ENCODE results near the gene CMTM8.
"Not testable (repeated sequence)": the region's sequence is repeated elsewhere in the genome, so short reads cannot be mapped to it uniquely, and the experiment has no call there.

The CMTM8 gene

GRCh38 chr3:32238453-32239306 lies at the start of gene CMTM8:
TSS of gene CMTM8 (plus strand) at chr3:32238680. CDS start at chr3:32238973, 293 bp downstream.
- no peaks in the 10 kb centered on the region for H3K27me3 ChIP-seq (replicated peaks; ENCODE audit: control insufficient read depth, insufficient read depth, low read length)
- peak within 1 kb of the TSS; percentile 83 for H3K4me3 ChIP-seq (ENCODE audit: low read length)
- peaks cover 14% of the 10 kb centered on the region for H3K9me3 ChIP-seq (ENCODE audit: control insufficient read depth, low read length)
- no peaks in the 10 kb centered on the region for H3K36me3 ChIP-seq (ENCODE audit: control insufficient read depth, insufficient read depth, low read length, severe bottlenecking)
- peak within 1 kb of the TSS; percentile 71 for H3K9ac ChIP-seq (ENCODE audit: low read length)
- peaks cover 4% of the 10 kb centered on the region for H3K4me1 ChIP-seq (ENCODE audit: control insufficient read depth, insufficient read depth, low read length)
- DNase-seq (ENCODE audit: low read depth), result peak; percentile 72

GRCh38 chr3:32189693-32190092 lies 48.8 kb upstream of the CMTM8 start:
- H3K9ac ChIP-seq (ENCODE audit: low read length), result no peak overlapping the region
- no peaks in the 10 kb centered on the region for H3K36me3 ChIP-seq (ENCODE audit: control insufficient read depth, insufficient read depth, low read length, severe bottlenecking)
- H3K4me3 ChIP-seq (ENCODE audit: low read length), result no peak overlapping the region
- H3K4me1 ChIP-seq (ENCODE audit: control insufficient read depth, insufficient read depth, low read length), result no peaks in the 10 kb centered on the region
- H3K27me3 ChIP-seq (replicated peaks; ENCODE audit: control insufficient read depth, insufficient read depth, low read length), result peaks cover 6% of the 10 kb centered on the region
- H3K9me3 ChIP-seq (ENCODE audit: control insufficient read depth, low read length), result no peaks in the 10 kb centered on the region
- DNase-seq (ENCODE audit: low read depth), result no peak

- not testable (repeated sequence) for H3K4me3 ChIP-seq (ENCODE audit: low read length); H3K36me3 ChIP-seq (ENCODE audit: control insufficient read depth, insufficient read depth, low read length, severe bottlenecking); H3K9me3 ChIP-seq (ENCODE audit: control insufficient read depth, low read length)
Measured at GRCh38 chr3:32190556-32190955, 47.9 kb upstream of the CMTM8 start.

GRCh38 chr3:32193101-32193500 lies 45.4 kb upstream of the CMTM8 start:
- H3K36me3 ChIP-seq (ENCODE audit: control insufficient read depth, insufficient read depth, low read length, severe bottlenecking), result no peaks in the 10 kb centered on the region
- H3K4me3 ChIP-seq (ENCODE audit: low read length), result no peak overlapping the region
- H3K9me3 ChIP-seq (ENCODE audit: control insufficient read depth, low read length), result no peaks in the 10 kb centered on the region
- H3K27me3 ChIP-seq (replicated peaks; ENCODE audit: control insufficient read depth, insufficient read depth, low read length), result peaks cover 6% of the 10 kb centered on the region
- no peak overlapping the region for H3K9ac ChIP-seq (ENCODE audit: low read length)
- H3K4me1 ChIP-seq (ENCODE audit: control insufficient read depth, insufficient read depth, low read length), result no peaks in the 10 kb centered on the region
- no peak for DNase-seq (ENCODE audit: low read depth)

More at GRCh38 chr3:32190556-32190955, 47.9 kb upstream of the CMTM8 start:
- H3K27me3 ChIP-seq (replicated peaks; ENCODE audit: control insufficient read depth, insufficient read depth, low read length); H3K4me1 ChIP-seq (ENCODE audit: control insufficient read depth, insufficient read depth, low read length); DNase-seq (ENCODE audit: low read depth); H3K9ac ChIP-seq (ENCODE audit: low read length): not testable (repeated sequence)

- peaks cover 6% of the 10 kb centered on the region for H3K27me3 ChIP-seq (replicated peaks; ENCODE audit: control insufficient read depth, insufficient read depth, low read length)
- DNase-seq (ENCODE audit: low read depth), result no peak
- H3K36me3 ChIP-seq (ENCODE audit: control insufficient read depth, insufficient read depth, low read length, severe bottlenecking), result no peaks in the 10 kb centered on the region
- H3K9me3 ChIP-seq (ENCODE audit: control insufficient read depth, low read length), result no peaks in the 10 kb centered on the region
- H3K4me3 ChIP-seq (ENCODE audit: low read length), result no peak overlapping the region
- no peak overlapping the region for H3K9ac ChIP-seq (ENCODE audit: low read length)
- H3K4me1 ChIP-seq (ENCODE audit: control insufficient read depth, insufficient read depth, low read length), result peaks cover 6% of the 10 kb centered on the region
Measured at GRCh38 chr3:32194653-32195052, 43.8 kb upstream of the CMTM8 start.

GRCh38 chr3:32195995-32196540 lies 42.4 kb upstream of the CMTM8 start:
- Histone ChIP-seq H3K27me3 (replicated peaks; ENCODE audit: control insufficient read depth, insufficient read depth, low read length) (no peaks in the 10 kb centered on the region), H3K9me3 (ENCODE audit: control insufficient read depth, low read length) (no peaks in the 10 kb centered on the region), H3K36me3 (ENCODE audit: control insufficient read depth, insufficient read depth, low read length, severe bottlenecking) (no peaks in the 10 kb centered on the region), H3K9ac (ENCODE audit: low read length) (no peak overlapping the region), H3K4me1 (ENCODE audit: control insufficient read depth, insufficient read depth, low read length) (peaks cover 21% of the 10 kb centered on the region), H3K4me3 (ENCODE audit: low read length) (no peak overlapping the region)
- no peak for DNase-seq (ENCODE audit: low read depth)

- Histone ChIP-seq H3K9me3 (ENCODE audit: control insufficient read depth, low read length) (no peaks in the 10 kb centered on the region), H3K36me3 (ENCODE audit: control insufficient read depth, insufficient read depth, low read length, severe bottlenecking) (no peaks in the 10 kb centered on the region)
- no peak for DNase-seq (ENCODE audit: low read depth)
Measured at GRCh38 chr3:32197991-32198390, 40.5 kb upstream of the CMTM8 start.

GRCh38 chr3:32198714-32199113 lies 39.8 kb upstream of the CMTM8 start:
- no peak for DNase-seq (ENCODE audit: low read depth)
- H3K9ac ChIP-seq (ENCODE audit: low read length), result no peak overlapping the region

More at GRCh38 chr3:32197991-32198390, 40.5 kb upstream of the CMTM8 start:
- H3K4me3 ChIP-seq (ENCODE audit: low read length), result no peak overlapping the region
- no peak overlapping the region for H3K9ac ChIP-seq (ENCODE audit: low read length)
- H3K27me3 ChIP-seq (replicated peaks; ENCODE audit: control insufficient read depth, insufficient read depth, low read length), result no peaks in the 10 kb centered on the region
- peaks cover 40% of the 10 kb centered on the region for H3K4me1 ChIP-seq (ENCODE audit: control insufficient read depth, insufficient read depth, low read length)

GRCh38 chr3:32200490-32200889 lies 38.0 kb upstream of the CMTM8 start:
- Histone ChIP-seq H3K4me3 (ENCODE audit: low read length) (peak overlapping the region; percentile 26), H3K9me3 (ENCODE audit: control insufficient read depth, low read length) (no peaks in the 10 kb centered on the region), H3K4me1 (ENCODE audit: control insufficient read depth, insufficient read depth, low read length) (peaks cover 47% of the 10 kb centered on the region), H3K27me3 (replicated peaks; ENCODE audit: control insufficient read depth, insufficient read depth, low read length) (no peaks in the 10 kb centered on the region), H3K9ac (ENCODE audit: low read length) (peak overlapping the region; percentile 41), H3K36me3 (ENCODE audit: control insufficient read depth, insufficient read depth, low read length, severe bottlenecking) (no peaks in the 10 kb centered on the region)
- DNase-seq (ENCODE audit: low read depth), result no peak

More at GRCh38 chr3:32198714-32199113, 39.8 kb upstream of the CMTM8 start:
- Histone ChIP-seq H3K27me3 (replicated peaks; ENCODE audit: control insufficient read depth, insufficient read depth, low read length) (no peaks in the 10 kb centered on the region), H3K9me3 (ENCODE audit: control insufficient read depth, low read length) (no peaks in the 10 kb centered on the region), H3K4me1 (ENCODE audit: control insufficient read depth, insufficient read depth, low read length) (peaks cover 46% of the 10 kb centered on the region), H3K36me3 (ENCODE audit: control insufficient read depth, insufficient read depth, low read length, severe bottlenecking) (no peaks in the 10 kb centered on the region), H3K4me3 (ENCODE audit: low read length) (no peak overlapping the region)

- peak overlapping the region; percentile 26 for H3K4me3 ChIP-seq (ENCODE audit: low read length)
- H3K4me1 ChIP-seq (ENCODE audit: control insufficient read depth, insufficient read depth, low read length), result peaks cover 47% of the 10 kb centered on the region
- H3K9me3 ChIP-seq (ENCODE audit: control insufficient read depth, low read length), result no peaks in the 10 kb centered on the region
- DNase-seq (ENCODE audit: low read depth), result no peak
- no peaks in the 10 kb centered on the region for H3K36me3 ChIP-seq (ENCODE audit: control insufficient read depth, insufficient read depth, low read length, severe bottlenecking)
- peak overlapping the region; percentile 41 for H3K9ac ChIP-seq (ENCODE audit: low read length)
- no peaks in the 10 kb centered on the region for H3K27me3 ChIP-seq (replicated peaks; ENCODE audit: control insufficient read depth, insufficient read depth, low read length)
Measured at GRCh38 chr3:32200992-32201758, 37.3 kb upstream of the CMTM8 start.

- H3K9me3 ChIP-seq (ENCODE audit: control insufficient read depth, low read length), result no peaks in the 10 kb centered on the region
- peak; percentile 42 for DNase-seq (ENCODE audit: low read depth)
- H3K4me3 ChIP-seq (ENCODE audit: low read length), result no peak overlapping the region
- no peaks in the 10 kb centered on the region for H3K36me3 ChIP-seq (ENCODE audit: control insufficient read depth, insufficient read depth, low read length, severe bottlenecking)
- peaks cover 47% of the 10 kb centered on the region for H3K4me1 ChIP-seq (ENCODE audit: control insufficient read depth, insufficient read depth, low read length)
- no peak overlapping the region for H3K9ac ChIP-seq (ENCODE audit: low read length)
- H3K27me3 ChIP-seq (replicated peaks; ENCODE audit: control insufficient read depth, insufficient read depth, low read length), result peaks cover 3% of the 10 kb centered on the region
Measured at GRCh38 chr3:32202496-32202895, 36.0 kb upstream of the CMTM8 start.

Measured in adipocyte (in vitro differentiated cells).